IMR-90 (cell line): Measurements from ENCODE around the gene STYXL1. TPM values are rescaled to one million over a fixed set of nuclear protein-coding genes. Genes with fewer than 3 reads are reported as not detected.

ENCODE experiments used
- ATAC-seq: fragments of 200-7000 bp; cut with Tn5 transposase; 2 replicates; pipeline ENCODE4 v1.9.1; 2020; ENCODE audit warnings: low read depth, mild to moderate bottlenecking, moderate library complexity
- BruUV-seq: library from RNA; stranded (reverse); fragments of 400-500 nt; replicated peaks from 2 replicates; lab custom pipeline; 2021; lab: Mats Ljungman, UMichigan
- CTCF ChIA-PET: fragments of 300-600 bp; formaldehyde crosslinking; extraction: SDS; loops from one replicate; lab custom pipeline; 2021; ENCODE audit warnings: antibody characterized with exemption; lab: Yijun Ruan, JAX
- POLR2A ChIA-PET: fragments of 300-600 bp; sonication (Branson Sonifier 250); formaldehyde crosslinking; loops from one replicate; lab custom pipeline; 2022; ENCODE audit warnings: antibody characterized with exemption; ENCODE audit not compliant: unreplicated experiment; lab: Charles Lee
- DNase-seq: peaks from one replicate; pipeline ENCODE4 v3.0.0; 2013
- H2AFZ ChIP-seq: replicated peaks from 2 replicates; pipeline ENCODE3; 2013; ENCODE audit warnings: low read length, mild to moderate bottlenecking; ENCODE audit not compliant: poor library complexity
- H2AK5ac ChIP-seq: 2 replicates; pipeline ENCODE4 v1.6.1; 2013; ENCODE audit warnings: low read depth, low read length, inconsistent platforms
- H2AK9ac ChIP-seq: replicated peaks from 2 replicates; pipeline ENCODE3; 2013; ENCODE audit warnings: mild to moderate bottlenecking, low read depth, low read length, moderate library complexity; ENCODE audit not compliant: poor library complexity
- H2BK120ac ChIP-seq: 2 replicates; pipeline ENCODE4 v1.6.1; 2013; ENCODE audit warnings: low read depth, low read length, inconsistent platforms
- H2BK15ac ChIP-seq: 3 replicates; pipeline ENCODE4 v1.6.1; 2013; ENCODE audit warnings: low read depth, low read length, inconsistent platforms
- H2BK20ac ChIP-seq: 2 replicates; pipeline ENCODE4 v1.6.1; 2013; ENCODE audit warnings: low read depth, mild to moderate bottlenecking, inconsistent platforms, low read length, moderate library complexity
- H2BK5ac ChIP-seq: 2 replicates; pipeline ENCODE4 v1.6.1; 2013; ENCODE audit warnings: mild to moderate bottlenecking, low read depth, low read length, inconsistent platforms; ENCODE audit not compliant: poor library complexity, severe bottlenecking
- H3K14ac ChIP-seq: replicated peaks from 2 replicates; pipeline ENCODE4 v1.6.1; 2013; ENCODE audit warnings: low read depth, low read length, inconsistent platforms
- H3K18ac ChIP-seq: 2 replicates; pipeline ENCODE4 v1.6.1; 2013; ENCODE audit warnings: low read depth, low read length, control low read depth
- H3K23ac ChIP-seq: 2 replicates; pipeline ENCODE4 v1.6.1; 2013; ENCODE audit warnings: low read depth, low read length, inconsistent platforms
- H3K27ac ChIP-seq: 2 replicates; pipeline ENCODE4 v1.5.1; 2013; ENCODE audit warnings: mild to moderate bottlenecking, control low read depth, low read length; ENCODE audit not compliant: insufficient read depth
- H3K27me3 ChIP-seq: 2 replicates; pipeline ENCODE4 v1.6.1; 2013; ENCODE audit warnings: low read length; ENCODE audit not compliant: control insufficient read depth, insufficient read depth
- H3K36me3 ChIP-seq: 2 replicates; pipeline ENCODE4 v1.6.1; 2013; ENCODE audit warnings: low read length, mixed read lengths; ENCODE audit not compliant: control insufficient read depth, insufficient read depth
- H3K4ac ChIP-seq: 2 replicates; pipeline ENCODE4 v1.6.1; 2013; ENCODE audit warnings: low read depth, low read length, inconsistent platforms
- H3K4me1 ChIP-seq: 2 replicates; pipeline ENCODE4 v1.6.1; 2013; ENCODE audit warnings: low read length, mixed read lengths; ENCODE audit not compliant: control insufficient read depth, insufficient read depth
- H3K4me2 ChIP-seq: 2 replicates; pipeline ENCODE4 v1.6.1; 2013; ENCODE audit warnings: low read depth, mild to moderate bottlenecking, control low read depth, low read length, moderate library complexity
- H3K4me3 ChIP-seq: 2 replicates; pipeline ENCODE4 v1.5.1; 2013; ENCODE audit warnings: low read depth, mild to moderate bottlenecking, control low read depth, low read length, moderate library complexity; ENCODE audit not compliant: insufficient read depth
- H3K56ac ChIP-seq: 2 replicates; pipeline ENCODE4 v1.6.1; 2013; ENCODE audit warnings: low read length, inconsistent platforms; ENCODE audit not compliant: insufficient read depth; ENCODE audit errors: extremely low read depth
- H3K79me1 ChIP-seq, 2 experiments: 2 replicates each; pipeline ENCODE4 v1.6.1; 2013; ENCODE audit warnings: low read length in 2 of 2, inconsistent platforms in 1 of 2, low read depth in 1 of 2
- H3K9ac ChIP-seq: 2 replicates; pipeline ENCODE4 v1.6.1; 2013; ENCODE audit warnings: low read depth, low read length, control low read depth
- H3K9me1 ChIP-seq: 2 replicates; pipeline ENCODE4 v1.6.1; 2013; ENCODE audit warnings: low read length, inconsistent platforms; ENCODE audit not compliant: insufficient read depth
- H3K9me3 ChIP-seq: 2 replicates; pipeline ENCODE4 v1.6.1; 2013; ENCODE audit warnings: low read length; ENCODE audit not compliant: control insufficient read depth, insufficient read depth
- H4K20me1 ChIP-seq: 2 replicates; pipeline ENCODE4 v1.6.1; 2013; ENCODE audit warnings: low read length, inconsistent platforms; ENCODE audit not compliant: insufficient read depth
- H4K5ac ChIP-seq: 2 replicates; pipeline ENCODE4 v1.6.1; 2013; ENCODE audit warnings: mild to moderate bottlenecking, low read depth, low read length, control low read depth
- H4K8ac ChIP-seq, 2 experiments: 2 replicates each; pipeline ENCODE4 v1.6.1; 2013; ENCODE audit warnings: low read depth in 2 of 2, low read length in 2 of 2, control low read depth in 1 of 2, inconsistent platforms in 1 of 2
- H4K91ac ChIP-seq: 2 replicates; pipeline ENCODE4 v1.6.1; 2013; ENCODE audit warnings: low read depth, low read length, inconsistent platforms; ENCODE audit not compliant: insufficient read depth
- BHLHE40 ChIP-seq: fragments of 150-350 bp; IDR thresholded peaks from 2 replicates; pipeline ENCODE4 v1.6.1; 2016; ENCODE audit warnings: mild to moderate bottlenecking, low read depth, low read length
- CEBPB ChIP-seq: IDR thresholded peaks from 2 replicates; pipeline ENCODE4 v1.6.1; 2012; ENCODE audit warnings: low read depth, low read length, improper control_type of control experiment
- CHD1 ChIP-seq: IDR thresholded peaks from 2 replicates; pipeline ENCODE4 v1.6.1; 2012; ENCODE audit warnings: low read depth, low read length, improper control_type of control experiment
- CTCF ChIP-seq: conservative IDR thresholded peaks from 2 replicates; pipeline ENCODE4 v1.5.1; 2012; ENCODE audit warnings: mild to moderate bottlenecking, low read depth, low read length, improper control_type of control experiment
- FOS ChIP-seq: fragments of 150-350 bp; IDR thresholded peaks from 2 replicates; pipeline ENCODE4 v1.6.1; 2016; ENCODE audit warnings: low read depth, low read length
- MAZ ChIP-seq: IDR thresholded peaks from 2 replicates; pipeline ENCODE4 v1.6.1; 2012; ENCODE audit warnings: low read depth, mild to moderate bottlenecking, low read length, improper control_type of control experiment, moderate library complexity, borderline replicate concordance
- MXI1 ChIP-seq: IDR thresholded peaks from 2 replicates; pipeline ENCODE4 v1.6.1; 2012; ENCODE audit warnings: low read depth, mild to moderate bottlenecking, low read length, moderate library complexity, borderline replicate concordance
- POLR2A ChIP-seq: IDR thresholded peaks from 2 replicates; pipeline ENCODE4 v1.6.1; 2012; ENCODE audit warnings: mild to moderate bottlenecking, low read depth, low read length
- RAD21 ChIP-seq: IDR thresholded peaks from 2 replicates; pipeline ENCODE4 v1.6.1; 2012; ENCODE audit warnings: low read length, improper control_type of control experiment
- RCOR1 ChIP-seq: IDR thresholded peaks from 2 replicates; pipeline ENCODE4 v1.6.1; 2012; ENCODE audit warnings: mild to moderate bottlenecking, low read length, improper control_type of control experiment; ENCODE audit not compliant: insufficient replicate concordance
- SMC3 ChIP-seq: fragments of 150-350 bp; IDR thresholded peaks from 2 replicates; pipeline ENCODE4 v1.6.1; 2016; ENCODE audit warnings: low read depth, mild to moderate bottlenecking, antibody characterized with exemption, low read length, moderate library complexity
- WGBS, 2 experiments: methylation state at CpG; one replicate each; pipeline versions ENCODE4 v1.1.5 to v1.1.7; 2013; ENCODE audit warnings: missing lambda C conversion rate in 2 of 2; ENCODE audit not compliant: insufficient read length in 1 of 2; ENCODE audit errors: extremely low coverage in 2 of 2; 5-methylcytosine and 5-hydroxymethylcytosine counted together
- dilution Hi-C: fragments of 300-500 bp; cut with HindIII; formaldehyde crosslinking; loops from one replicate; pipeline ENCODE4 v1.14.3; 2018; ENCODE audit warnings: low sequenced_read_pairs; ENCODE audit not compliant: unreplicated experiment
- in situ Hi-C: fragments of 300-500 bp; cut with MboI; formaldehyde crosslinking; loops from 3 replicates; pipeline ENCODE4 v1.14.3; 2019; ENCODE audit warnings: low sequenced_read_pairs, inconsistent platforms, mixed read lengths
- intact Hi-C: fragments of 100-400 bp; cut with micrococcal nuclease; formaldehyde crosslinking; loops from 2 replicates; pipeline ENCODE4 v1.10.0; 2022
- polyA plus RNA-seq, 3 experiments: library from polyadenylated mRNA; depleted of rRNA; stranded (reverse); fragments of >200 nt; gene quantifications; 2 replicates each; pipeline ENCODE4 v1.2.3, GENCODE V29; 2012; ENCODE audit warnings: low replicate concordance in 1 of 3
- total RNA-seq: library from RNA; depleted of rRNA; stranded (reverse); fragments of >200 nt; gene quantifications from 2 replicates; pipeline ENCODE4 v1.2.3, GENCODE V29; 2012
- TF ChIP-seq, protein P1 (sequence below): fragments of 150-350 bp; IDR thresholded peaks from 2 replicates; pipeline ENCODE4 v1.6.1; 2016; ENCODE audit warnings: low read depth, mild to moderate bottlenecking, low read length, moderate library complexity, borderline replicate concordance
- TF ChIP-seq, protein P2 (sequence below): fragments of 150-350 bp; IDR thresholded peaks from 2 replicates; pipeline ENCODE4 v1.6.1; 2017; ENCODE audit warnings: mild to moderate bottlenecking, antibody characterized with exemption, low read length, low read depth

The STYXL1 gene
- total and polyA plus RNA-seq, 2 of the 4 experiments (the other 2 are of a cell fraction), result 66.1 to 73.8 TPM

GRCh38 chr7:75971309-75971960 lies 76.4 kb downstream of the STYXL1 start:
- Histone ChIP-seq H3K27ac (no peak overlapping the region), H3K56ac (no peak overlapping the region), H3K79me1 (peaks cover 0 to 29% of the 10 kb centered on the region in 2 experiments; a peak in 3 of 4 replicates), H3K4me3 (no peak overlapping the region), H3K4me2 (no peak overlapping the region), H4K5ac (no peak overlapping the region), H3K9ac (no peak overlapping the region), H3K36me3 (peaks cover 13% of the 10 kb centered on the region; the same call in 1 of the 2 replicates), H2BK120ac (no peak overlapping the region), H3K18ac (no peak overlapping the region), H3K23ac (no peak overlapping the region), H2AK5ac (no peak overlapping the region), H2BK15ac (no peak overlapping the region), H4K91ac (no peak overlapping the region), H2AFZ (no peak overlapping the region), H2BK5ac (no peak overlapping the region), H2BK20ac (no peak overlapping the region), H3K4ac (no peak overlapping the region), H4K8ac (no peak overlapping the region), H3K14ac (no peak overlapping the region), H3K4me1 (peaks cover 11% of the 10 kb centered on the region; the same call in 1 of the 2 replicates), H3K27me3 (no peaks in the 10 kb centered on the region), H4K20me1 (no peaks in the 10 kb centered on the region), H3K9me3 (no peaks in the 10 kb centered on the region), H2AK9ac (no peak overlapping the region), H3K9me1 (peaks cover 14% of the 10 kb centered on the region)
- no TSS peak for BruUV-seq
- dilution Hi-C loops, result no loop called here
- WGBS, 2 experiments, result 81% methylated on average over 12 of the region's 14 CpGs; no CpG with 5 or more reads in 1 of the 2 experiments
- DNase-seq (no peak), ATAC-seq (no peak)
- in situ Hi-C loops, result no loop called here
- POLR2A ChIA-PET, result interaction anchor here (0.6 kb wide), 1 partner anchor 1387 kb away, joined by 4 read pairs; no protein-coding TSS in a partner anchor
- no peak for TF ChIP-seq CHD1
- no peak for TF ChIP-seq POLR2A
- TF ChIP-seq, protein P1, sequence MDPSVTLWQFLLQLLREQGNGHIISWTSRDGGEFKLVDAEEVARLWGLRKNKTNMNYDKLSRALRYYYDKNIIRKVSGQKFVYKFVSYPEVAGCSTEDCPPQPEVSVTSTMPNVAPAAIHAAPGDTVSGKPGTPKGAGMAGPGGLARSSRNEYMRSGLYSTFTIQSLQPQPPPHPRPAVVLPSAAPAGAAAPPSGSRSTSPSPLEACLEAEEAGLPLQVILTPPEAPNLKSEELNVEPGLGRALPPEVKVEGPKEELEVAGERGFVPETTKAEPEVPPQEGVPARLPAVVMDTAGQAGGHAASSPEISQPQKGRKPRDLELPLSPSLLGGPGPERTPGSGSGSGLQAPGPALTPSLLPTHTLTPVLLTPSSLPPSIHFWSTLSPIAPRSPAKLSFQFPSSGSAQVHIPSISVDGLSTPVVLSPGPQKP, result no peak
- no peak for TF ChIP-seq CEBPB
- TF ChIP-seq MAZ, result no peak
- TF ChIP-seq, protein P2, sequence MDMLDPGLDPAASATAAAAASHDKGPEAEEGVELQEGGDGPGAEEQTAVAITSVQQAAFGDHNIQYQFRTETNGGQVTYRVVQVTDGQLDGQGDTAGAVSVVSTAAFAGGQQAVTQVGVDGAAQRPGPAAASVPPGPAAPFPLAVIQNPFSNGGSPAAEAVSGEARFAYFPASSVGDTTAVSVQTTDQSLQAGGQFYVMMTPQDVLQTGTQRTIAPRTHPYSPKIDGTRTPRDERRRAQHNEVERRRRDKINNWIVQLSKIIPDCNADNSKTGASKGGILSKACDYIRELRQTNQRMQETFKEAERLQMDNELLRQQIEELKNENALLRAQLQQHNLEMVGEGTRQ, result no peak
- TF ChIP-seq RCOR1, result no peak
- no peak for TF ChIP-seq RAD21
- no peak for TF ChIP-seq MXI1
- TF ChIP-seq CTCF, result no peak
- no peak for TF ChIP-seq BHLHE40
- TF ChIP-seq FOS, result no peak
- no peak for TF ChIP-seq SMC3
- CTCF ChIA-PET, result interaction anchor here (1.5 kb wide), 1 partner anchor 40 kb away, joined by 4 read pairs; no protein-coding TSS in a partner anchor
- intact Hi-C loops, result no loop called here
